NT2/D1 (cell line): ENCODE measurements around the gene PLEKHD1.

Experiments used
- SUZ12 ChIP-seq: IDR thresholded peaks from 2 replicates; pipeline ENCODE4 v1.6.1; 2011; ENCODE audit not compliant: insufficient read length, insufficient read depth; ENCODE audit errors: extremely low read depth
- YY1 ChIP-seq: IDR thresholded peaks from 2 replicates; pipeline ENCODE4 v1.6.1; 2011; ENCODE audit not compliant: insufficient read length, insufficient read depth
- ZNF274 ChIP-seq: IDR thresholded peaks from 2 replicates; pipeline ENCODE4 v1.6.1; 2011; ENCODE audit warnings: mild to moderate bottlenecking, low read depth, low read length

DNA sequence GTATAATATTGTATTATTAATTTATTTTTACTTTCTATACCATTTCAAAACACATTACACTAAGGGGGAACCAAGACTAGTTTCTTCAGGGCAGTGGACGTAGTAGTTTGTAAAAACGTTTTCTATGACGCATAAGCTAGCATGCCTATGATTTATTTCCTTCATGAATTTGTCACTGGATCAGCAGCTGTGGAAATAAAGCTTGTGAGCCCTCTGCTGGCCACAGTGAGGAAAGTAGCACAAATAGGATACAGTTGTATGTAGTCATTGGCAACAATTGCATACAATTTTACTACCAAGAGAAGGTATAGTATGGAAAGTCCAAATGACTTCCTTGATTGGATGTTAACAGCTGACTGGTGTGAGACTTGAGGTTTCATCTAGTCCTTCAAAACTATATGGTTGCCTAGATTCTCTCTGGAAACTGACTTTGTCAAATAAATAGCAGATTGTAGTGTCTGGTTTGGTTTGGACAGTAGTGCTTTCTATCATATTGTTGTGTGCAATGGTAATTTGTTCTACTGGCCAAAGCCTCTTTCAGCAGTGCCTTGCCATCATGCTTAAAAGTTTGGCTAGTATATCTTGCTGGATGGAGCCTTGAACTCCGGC, 24.3 kb upstream of the PLEKHD1 start:
- TF ChIP-seq YY1, result no peak
- no peak for TF ChIP-seq ZNF274
- no peak for TF ChIP-seq SUZ12
